Left ventricle myocardium inferior (tissue), 1 donor: Measurements from ENCODE around the gene MAS1L. TPM values are rescaled to one million over a fixed set of nuclear protein-coding genes. Genes with fewer than 3 reads are reported as not detected.
"Not testable (repeated sequence)": the region's sequence is repeated elsewhere in the genome, so short reads cannot be mapped to it uniquely, and the experiment has no call there.

Experiments used
- DNase-seq: peaks from one replicate; pipeline ENCODE4 v3.0.0-alpha.2; 2020
- H3K27ac ChIP-seq: fragments of 200-600 bp; replicated peaks from 2 replicates; pipeline ENCODE4 v1.8.0; 2021
- H3K27me3 ChIP-seq: fragments of 200-600 bp; 2 replicates; pipeline ENCODE4 v1.8.0; 2021; ENCODE audit warnings: low read depth
- H3K36me3 ChIP-seq: fragments of 200-600 bp; 2 replicates; pipeline ENCODE4 v1.8.0; 2021
- H3K4me1 ChIP-seq: fragments of 200-600 bp; 2 replicates; pipeline ENCODE4 v1.8.0; 2021
- H3K4me3 ChIP-seq: fragments of 200-600 bp; 2 replicates; pipeline ENCODE4 v1.8.0; 2021; ENCODE audit warnings: mild to moderate bottlenecking, moderate library complexity
- H3K9me3 ChIP-seq: fragments of 200-600 bp; replicated peaks from 2 replicates; pipeline ENCODE4 v1.8.0; 2021
- CTCF ChIP-seq: fragments of 200-600 bp; IDR thresholded peaks from 2 replicates; pipeline ENCODE4 v1.8.0; 2021; ENCODE audit warnings: antibody characterized with exemption, mild to moderate bottlenecking, borderline replicate concordance
- intact Hi-C: fragments of 100-400 bp; cut with micrococcal nuclease; formaldehyde crosslinking; loops from one replicate; pipeline ENCODE4 v1.11.0; 2022
- total RNA-seq: library from RNA; stranded (reverse); fragmentation: NEBNext Ultra II Directional; extraction: Animal tissue kit (Norgen Biotek cat#: 25700); gene quantifications from one replicate; pipeline ENCODE4 v1.2.1, GENCODE V29; 2021
- donor health status: DM: no; HTN: yes; CAD: no; lungs with severe emphysema.

MAS1L gene
- total RNA-seq, 1 donor from 2014 or later: not detected

- H3K4me3 ChIP-seq: no peak overlapping the region
- H3K27ac ChIP-seq: no peak overlapping the region
- H3K9me3 ChIP-seq: no peaks in the 10 kb centered on the region
- DNase-seq: no peak
- intact Hi-C loops: no loop called here
- H3K27me3 ChIP-seq: peaks cover 26% of the 10 kb centered on the region
- no peaks in the 10 kb centered on the region for H3K36me3 ChIP-seq
- TF ChIP-seq CTCF: no peak
- H3K4me1 ChIP-seq: no peaks in the 10 kb centered on the region
Measured at GRCh38 chr6:29461021-29461814, 26.5 kb downstream of the MAS1L start.

- H3K4me3 ChIP-seq: no peak within 1 kb of the TSS
- DNase-seq: no peak
- TF ChIP-seq CTCF: no peak
- H3K9me3 ChIP-seq: peaks cover 2% of the 10 kb centered on the region
- H3K27me3 ChIP-seq: peaks cover 11% of the 10 kb centered on the region
- H3K27ac ChIP-seq: no peak within 1 kb of the TSS
- H3K4me1 ChIP-seq: no peaks in the 10 kb centered on the region
- intact Hi-C loops: no loop called here
- H3K36me3 ChIP-seq: no peaks in the 10 kb centered on the region
Measured at GRCh38 chr6:29456971-29457370, 30.8 kb downstream of the MAS1L start, which contains the start of the genes OR11A1 and OR2H1. OR11A1 (minus strand) TSS chr6:29457071; CDS start chr6:29427641, 29,430 bp downstream. OR2H1 (plus strand) TSS chr6:29457155; CDS start chr6:29461770, 4,615 bp downstream.

GRCh38 chr6:29451471-29452193, 36.1 kb downstream of the MAS1L start:
- Histone ChIP-seq H3K36me3 (no peaks in the 10 kb centered on the region), H3K27me3 (peaks cover 17% of the 10 kb centered on the region), H3K4me3 (no peak overlapping the region), H3K9me3 (peaks cover 8% of the 10 kb centered on the region), H3K27ac (no peak overlapping the region), H3K4me1 (no peaks in the 10 kb centered on the region)
- intact Hi-C loops: no loop called here
- TF ChIP-seq CTCF: no peak
- no peak for DNase-seq

GRCh38 chr6:29447670-29448069, 40.1 kb downstream of the MAS1L start:
- no peak for TF ChIP-seq CTCF
- no peak for DNase-seq
- peaks cover 8% of the 10 kb centered on the region for H3K9me3 ChIP-seq
- intact Hi-C loops: no loop called here
- H3K36me3 ChIP-seq: no peaks in the 10 kb centered on the region
- no peak overlapping the region for H3K27ac ChIP-seq
- H3K4me3 ChIP-seq: no peak overlapping the region
- no peaks in the 10 kb centered on the region for H3K4me1 ChIP-seq
- peaks cover 20% of the 10 kb centered on the region for H3K27me3 ChIP-seq

- H3K36me3 ChIP-seq, DNase-seq, H3K27ac ChIP-seq, H3K4me1 ChIP-seq, H3K9me3 ChIP-seq, H3K4me3 ChIP-seq, intact Hi-C loops: not testable (repeated sequence)
- H3K27me3 ChIP-seq: peaks cover 14% of the 10 kb centered on the region
Measured at GRCh38 chr6:29444031-29444430, 43.7 kb downstream of the MAS1L start.

- no peak for DNase-seq
- no peaks in the 10 kb centered on the region for H3K36me3 ChIP-seq
- no peaks in the 10 kb centered on the region for H3K9me3 ChIP-seq
- no peaks in the 10 kb centered on the region for H3K4me1 ChIP-seq
- TF ChIP-seq CTCF: no peak
- H3K4me3 ChIP-seq: no peak overlapping the region
- peaks cover 11% of the 10 kb centered on the region for H3K27me3 ChIP-seq
- intact Hi-C loops: no loop called here
- no peak overlapping the region for H3K27ac ChIP-seq
Measured at GRCh38 chr6:29442719-29443118, 45.0 kb downstream of the MAS1L start.
